OCI-M2 (cell line): ENCODE data around the gene CCSER2.
"Not testable (repeated sequence)": the region's sequence is repeated elsewhere in the genome, so short reads cannot be mapped to it uniquely, and the experiment has no call there.

Experiments
- DNase-seq: peaks from one replicate; lab custom pipeline; 2025; ENCODE audit not compliant: unreplicated experiment; lab: John Stamatoyannopoulos, UW

CCSER2 gene

DNA sequence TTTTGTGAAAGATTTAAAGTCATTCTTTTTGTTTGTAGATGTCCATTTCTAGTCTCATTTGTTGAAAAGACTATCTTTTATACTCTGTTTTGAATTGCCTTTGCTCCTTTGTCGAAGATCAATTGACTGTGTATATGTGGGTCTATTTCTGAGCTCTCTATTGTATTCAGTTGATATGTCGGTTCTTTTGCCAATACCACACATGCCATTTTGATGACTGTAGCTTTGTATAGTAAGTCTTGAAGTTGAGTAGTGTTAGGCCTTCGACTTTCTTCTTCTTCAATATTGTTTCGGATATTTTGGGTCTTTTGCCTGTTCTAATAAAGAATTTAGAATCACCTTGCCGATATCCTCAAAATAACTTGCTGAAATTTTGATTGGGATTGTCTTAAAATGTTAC is 104.5 kb downstream of the CCSER2 start:
- no peak for DNase-seq

DNA sequence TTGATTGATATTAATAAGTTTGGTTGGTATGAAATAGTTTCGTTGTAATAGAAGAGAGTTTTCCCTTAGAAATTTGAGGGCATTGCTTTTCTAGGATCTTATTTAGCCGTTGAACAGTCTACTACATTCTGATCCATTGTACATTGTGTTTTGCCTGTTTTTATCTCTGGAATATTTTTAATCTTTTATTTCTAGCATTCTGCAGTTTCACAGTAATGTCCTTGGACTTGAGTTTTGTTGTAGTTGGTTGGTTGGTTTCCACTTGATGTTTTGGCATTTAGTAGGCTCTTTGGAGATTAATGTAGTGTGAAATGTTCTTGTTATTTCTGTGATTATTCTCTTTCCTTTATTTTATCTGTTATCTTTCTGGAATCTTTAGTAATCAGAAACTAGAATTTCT is 112.4 kb downstream of the CCSER2 start:
- no peak for DNase-seq

GRCh38 chr10:84447701-84448400 is 119.5 kb downstream of the CCSER2 start:
- DNase-seq, result no peak

DNA sequence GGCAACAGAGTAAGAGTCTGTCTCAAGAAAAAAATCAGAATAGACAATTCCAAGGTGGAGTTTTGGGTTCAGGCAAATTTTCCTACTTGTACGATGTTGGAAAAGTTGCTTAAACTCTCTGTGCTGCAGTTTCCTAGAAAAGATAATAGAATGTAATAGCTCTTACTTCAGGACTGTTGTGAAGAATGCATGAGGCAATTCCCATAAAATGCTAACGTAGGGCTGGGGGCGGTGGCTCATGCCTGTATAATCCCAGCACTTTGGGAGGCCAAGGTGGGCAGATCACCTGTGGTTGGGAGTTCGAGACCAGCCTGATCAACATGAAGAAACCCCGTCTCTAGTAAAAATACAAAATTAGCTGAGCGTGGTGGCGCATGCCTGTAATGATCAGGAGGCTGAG is 121.0 kb downstream of the CCSER2 start:
- DNase-seq, result not testable (repeated sequence)

GRCh38 chr10:84452003-84452402 is 123.6 kb downstream of the CCSER2 start:
- no peak for DNase-seq

DNA sequence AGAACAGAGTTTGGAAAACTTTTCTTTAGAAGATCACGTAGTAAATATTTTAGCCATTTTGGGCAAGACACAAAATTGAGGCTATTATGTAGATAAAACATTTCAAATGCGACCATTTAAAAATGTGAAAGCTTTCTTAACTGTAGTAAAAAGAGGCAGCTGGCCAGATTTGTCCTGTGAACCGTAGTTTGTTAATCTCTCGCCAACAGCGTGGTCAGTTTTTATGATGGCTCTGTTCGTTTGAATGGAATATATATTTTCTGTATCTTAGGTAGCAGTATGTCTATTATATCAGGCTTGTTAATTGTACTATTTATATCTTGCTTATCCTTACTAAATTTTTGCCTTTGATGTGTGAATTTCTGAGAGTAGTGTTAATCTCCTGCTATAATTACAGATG is 124.9 kb downstream of the CCSER2 start:
- DNase-seq, result no peak

DNA sequence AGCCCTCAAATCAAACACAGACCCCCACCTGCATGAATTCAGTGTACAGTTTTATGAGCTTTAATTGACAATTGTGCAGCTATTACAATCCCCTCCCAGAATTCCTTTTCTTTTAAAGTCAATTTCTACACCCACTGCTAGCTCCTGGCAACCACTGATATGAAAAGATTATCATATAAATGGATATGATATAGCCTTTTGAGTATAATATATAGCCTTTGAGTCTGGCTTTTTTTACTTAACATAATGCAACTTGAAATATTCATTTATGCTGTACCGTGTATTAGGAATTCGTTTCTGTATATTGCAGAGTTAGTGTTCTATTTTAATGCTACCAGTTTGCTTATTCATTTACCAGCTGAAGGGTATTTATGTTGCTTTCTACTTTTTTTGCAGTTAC is 127.7 kb downstream of the CCSER2 start:
- DNase-seq, result no peak

DNA sequence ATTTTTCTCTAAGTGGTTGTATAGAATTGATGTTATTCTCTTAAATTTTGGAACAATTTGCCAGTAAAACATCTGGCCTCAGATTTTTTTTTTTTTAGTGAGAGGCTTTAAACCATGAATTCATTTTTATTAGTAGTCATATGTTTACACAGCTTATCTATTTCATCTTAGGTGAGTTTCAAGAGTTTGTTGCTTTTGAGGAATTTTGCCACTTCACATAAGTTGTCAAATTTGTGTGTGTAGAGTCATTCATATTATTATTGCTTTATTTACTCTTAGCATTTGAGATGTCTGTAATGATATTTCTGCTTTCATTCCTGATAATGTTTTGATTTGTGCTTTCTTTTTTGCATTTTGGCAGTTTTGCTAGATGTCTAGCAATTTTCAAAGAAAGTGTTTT is 132.1 kb downstream of the CCSER2 start:
- DNase-seq, result no peak

- no peak for DNase-seq
Measured at GRCh38 chr10:84469470-84469869, 141.1 kb downstream of the CCSER2 start.

- no peak for DNase-seq
Measured at GRCh38 chr10:84473136-84473535, 144.7 kb downstream of the CCSER2 start.

DNA sequence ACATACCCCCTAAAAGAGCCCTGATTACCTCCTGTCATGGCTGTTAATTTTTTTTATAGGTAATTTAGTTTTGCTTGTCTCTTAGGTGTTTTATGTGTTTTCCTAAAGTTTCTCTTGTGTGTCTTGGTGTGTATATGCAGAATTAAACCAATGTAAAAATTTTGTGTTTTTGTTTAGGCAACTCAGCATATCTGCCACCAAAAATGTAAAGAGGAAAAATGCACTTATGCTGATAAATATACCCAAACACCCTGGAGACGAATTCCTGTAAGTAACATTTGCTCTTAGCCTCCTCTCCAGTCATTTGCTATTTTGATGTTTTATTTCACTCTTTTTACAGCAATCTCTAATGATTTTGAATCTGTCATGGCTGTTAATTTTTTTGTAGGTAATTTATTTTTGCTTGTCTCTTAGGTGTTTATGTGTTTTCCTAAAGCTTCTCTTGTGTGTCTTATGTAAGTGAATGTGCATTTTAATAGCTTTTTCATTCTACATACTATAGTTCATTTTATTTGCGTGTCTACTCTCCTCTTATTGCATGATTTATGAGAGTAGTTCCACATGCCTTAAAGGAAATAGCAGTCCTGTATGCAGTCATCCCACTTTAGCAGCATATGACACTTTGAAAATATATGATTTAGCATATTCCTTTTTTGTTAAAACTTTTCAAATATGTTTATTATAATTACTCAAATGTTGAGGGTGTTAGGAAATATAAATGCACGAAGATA is 149.2 kb downstream of the CCSER2 start:
- no peak for DNase-seq

DNA sequence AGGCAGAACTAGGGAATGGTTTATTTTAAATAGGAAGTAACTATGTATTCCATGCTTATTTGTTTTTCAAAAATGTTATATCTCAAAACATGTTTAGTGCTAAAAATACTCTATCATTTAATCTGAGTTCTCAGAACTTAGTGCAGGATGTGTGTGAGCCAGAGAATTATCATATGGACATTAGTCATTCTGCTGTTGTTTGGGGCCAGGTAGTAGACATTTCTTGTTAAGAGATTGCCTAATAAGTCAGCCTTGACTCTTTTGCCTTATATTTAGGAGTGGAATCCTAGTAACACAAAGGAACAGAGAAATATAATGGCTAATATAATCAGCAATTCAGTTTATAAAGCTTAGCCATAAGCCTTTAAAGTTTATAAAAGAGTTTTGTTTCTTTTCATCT is 149.8 kb downstream of the CCSER2 start:
- DNase-seq, result no peak

- no peak for DNase-seq
Measured at GRCh38 chr10:84478679-84479078, 150.3 kb downstream of the CCSER2 start.

- DNase-seq, result no peak
Measured at GRCh38 chr10:84484541-84484940, 156.2 kb downstream of the CCSER2 start.

DNA sequence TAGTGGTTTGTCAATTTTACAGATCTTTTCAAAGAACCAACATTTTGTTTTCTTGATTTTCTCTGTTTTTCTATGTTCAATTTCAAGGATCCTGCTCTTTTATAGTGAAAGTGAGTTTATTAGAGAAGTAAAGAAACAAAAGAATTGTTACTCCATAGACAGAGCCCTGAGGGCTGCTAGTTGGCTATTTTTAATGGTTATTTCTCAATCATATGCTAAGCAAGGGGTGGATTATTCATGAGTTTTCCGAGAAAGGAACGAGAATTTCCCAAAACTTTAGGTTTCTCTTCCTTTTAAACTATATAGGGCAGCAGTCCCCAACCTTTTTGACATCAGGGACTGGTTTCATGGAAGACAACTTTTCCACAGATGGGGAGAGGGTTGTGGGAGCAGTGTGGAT is 165.0 kb downstream of the CCSER2 start:
- DNase-seq, result no peak

GRCh38 chr10:84493951-84494848 is 165.8 kb downstream of the CCSER2 start:
- DNase-seq, result no peak

DNA sequence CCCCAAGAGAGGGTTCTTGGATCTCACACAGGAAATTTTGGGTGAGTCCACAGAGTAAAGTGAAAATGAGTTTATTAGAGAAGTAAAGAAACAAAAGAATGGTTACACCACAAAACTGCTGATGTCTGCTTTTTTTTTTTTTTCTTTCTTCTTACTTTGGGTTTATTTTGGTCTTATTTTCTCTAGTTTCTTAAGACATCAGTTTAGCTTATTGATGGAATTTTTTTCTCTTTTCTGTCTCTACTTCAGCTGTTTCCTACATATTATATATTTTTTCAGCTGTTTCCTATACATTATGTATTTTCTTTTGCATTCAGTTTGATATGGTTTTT is 166.4 kb downstream of the CCSER2 start:
- DNase-seq, result no peak

DNA sequence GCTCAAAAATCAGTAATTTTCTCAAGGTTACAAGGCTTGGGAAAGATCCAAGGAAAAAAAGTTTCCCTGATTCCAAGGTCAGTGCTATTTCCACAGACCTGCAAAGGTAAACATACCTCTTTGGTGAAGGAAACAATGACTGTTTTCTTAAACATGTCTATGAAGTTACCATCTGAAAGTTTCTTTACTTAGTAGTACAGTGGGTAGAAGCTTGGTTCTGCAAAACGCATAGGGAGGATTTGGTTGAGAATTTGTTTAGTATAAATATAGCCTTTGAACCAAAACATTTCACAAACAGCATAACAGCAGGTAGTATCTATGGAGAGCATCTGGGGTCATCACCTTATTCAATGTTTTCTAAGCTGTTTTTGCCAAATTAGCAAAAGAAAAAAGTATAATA is 169.6 kb downstream of the CCSER2 start:
- DNase-seq, result no peak

DNA sequence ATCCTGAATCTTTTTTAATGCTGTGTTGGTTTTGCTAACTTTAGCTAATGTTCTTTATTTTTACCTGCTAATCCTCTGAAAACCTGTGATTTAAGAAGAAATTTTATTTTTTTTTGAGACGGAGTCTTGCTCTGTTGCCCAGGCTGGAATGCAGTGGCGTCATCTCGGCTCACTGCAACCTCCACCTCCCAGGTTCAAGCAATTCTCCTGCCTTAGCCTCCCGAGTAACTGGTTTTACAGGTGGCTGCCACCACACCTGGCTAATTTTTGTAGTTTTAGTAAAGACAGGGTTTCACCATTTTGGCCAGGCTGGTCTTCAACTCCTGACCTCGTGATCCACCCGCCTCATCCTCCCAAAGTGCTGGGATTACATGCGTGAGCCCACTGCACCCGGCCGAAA is 170.7 kb downstream of the CCSER2 start:
- DNase-seq, result not testable (repeated sequence)

GRCh38 chr10:84499846-84500245 is 171.5 kb downstream of the CCSER2 start:
- DNase-seq, result no peak

- no peak for DNase-seq
Measured at GRCh38 chr10:84510121-84510520, 181.7 kb downstream of the CCSER2 start.

DNA sequence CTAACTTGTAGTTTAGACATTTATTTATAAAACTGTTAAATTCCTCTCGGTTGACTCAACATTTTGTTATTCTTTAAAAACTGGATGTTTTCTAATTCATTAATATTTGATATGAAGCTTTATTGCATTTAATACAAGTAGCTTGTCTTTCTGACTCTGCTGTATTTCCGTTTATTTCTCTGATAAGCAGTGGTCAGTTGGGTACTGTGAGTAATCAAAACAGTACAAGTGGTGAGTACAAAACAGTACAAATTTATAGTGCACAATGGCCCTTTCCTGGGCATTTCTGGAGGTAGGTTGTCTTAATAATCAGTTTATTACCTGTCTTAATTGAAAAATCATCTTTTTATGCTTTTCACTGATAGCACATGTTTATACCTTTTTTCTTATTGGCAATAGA is 182.7 kb downstream of the CCSER2 start:
- no peak for DNase-seq
